Liver (tissue), 9 donors: ENCODE results near the gene PTPRN2. TPM values are rescaled to one million over a fixed set of nuclear protein-coding genes. Genes with fewer than 3 reads are reported as not detected.

ENCODE experiments used
- DNase-seq: peaks from one replicate; pipeline ENCODE4 v3.0.0-alpha.2; 2017; ENCODE audit warnings: low spot score
- H3K27ac ChIP-seq, 2 donors: one replicate each; pipeline ENCODE4 v1.7.0; 2013; ENCODE audit warnings: inconsistent platforms in 2 of 2, low read length in 2 of 2, control low read depth in 1 of 2, low read depth in 1 of 2, mild to moderate bottlenecking in 1 of 2
- H3K27me3 ChIP-seq, 4 donors: one replicate each; pipeline versions ENCODE4 v1.6.1 to v1.7.0; 2013; ENCODE audit warnings: low read length in 3 of 4, inconsistent platforms in 1 of 4, mild to moderate bottlenecking in 1 of 4, moderate library complexity in 1 of 4; ENCODE audit not compliant: control insufficient read depth in 4 of 4, insufficient read depth in 4 of 4
- H3K36me3 ChIP-seq, 4 donors: one replicate each; pipeline versions ENCODE4 v1.6.1 to v1.7.0; 2013; ENCODE audit warnings: low read length in 3 of 4, mild to moderate bottlenecking in 3 of 4, low read depth in 1 of 4, moderate library complexity in 1 of 4; ENCODE audit not compliant: control insufficient read depth in 4 of 4, insufficient read depth in 3 of 4
- H3K4me1 ChIP-seq, 4 donors: one replicate each; pipeline versions ENCODE4 v1.6.1 to v1.7.0; 2013; ENCODE audit warnings: low read length in 3 of 4, mild to moderate bottlenecking in 3 of 4, moderate library complexity in 1 of 4; ENCODE audit not compliant: control insufficient read depth in 4 of 4, insufficient read depth in 4 of 4
- H3K4me3 ChIP-seq, 3 donors: one replicate each; pipeline versions ENCODE4 v1.6.1 to v1.7.0; 2013; ENCODE audit warnings: low read length in 3 of 3, control low read depth in 1 of 3, low read depth in 1 of 3, mild to moderate bottlenecking in 1 of 3
- H3K9ac ChIP-seq, 2 donors: one replicate each; pipeline ENCODE4 v1.7.0; 2013; ENCODE audit warnings: low read length in 2 of 2, mild to moderate bottlenecking in 2 of 2, moderate library complexity in 2 of 2, control low read depth in 1 of 2, low read depth in 1 of 2
- H3K9me3 ChIP-seq, 4 donors: one replicate each; pipeline versions ENCODE4 v1.6.1 to v1.7.0; 2013; ENCODE audit warnings: low read length in 3 of 4; ENCODE audit not compliant: control insufficient read depth in 4 of 4
- CTCF ChIP-seq: fragments of 150-350 bp; IDR thresholded peaks from 2 replicates; pipeline ENCODE4 v1.5.1; 2017; ENCODE audit warnings: improper control_type of control experiment, low read depth, low read length; ENCODE audit not compliant: missing input control
- EGR1 ChIP-seq, 2 donors: IDR thresholded peaks; 2 replicates each; pipeline ENCODE4 v1.6.1; 2016 to 2018; ENCODE audit warnings: antibody characterized with exemption in 2 of 2, low read depth in 2 of 2
- FOXA2 ChIP-seq: IDR thresholded peaks from 2 replicates; pipeline ENCODE4 v1.6.1; 2016; ENCODE audit warnings: antibody characterized with exemption
- GABPA ChIP-seq, 2 donors: IDR thresholded peaks in 1 of 2; conservative IDR thresholded peaks in 1 of 2; 2 replicates each; pipeline ENCODE4 v1.6.1; 2016; ENCODE audit warnings: antibody characterized with exemption in 2 of 2, mild to moderate bottlenecking in 1 of 2, moderate library complexity in 1 of 2
- HNF4A ChIP-seq, 2 donors: conservative IDR thresholded peaks; 2 replicates each; pipeline ENCODE4 v1.6.1; 2016; ENCODE audit warnings: antibody characterized with exemption in 2 of 2, mild to moderate bottlenecking in 2 of 2
- HNF4G ChIP-seq: IDR thresholded peaks from 2 replicates; pipeline ENCODE4 v1.6.1; 2016; ENCODE audit warnings: antibody characterized with exemption
- MAX ChIP-seq: IDR thresholded peaks from 2 replicates; pipeline ENCODE4 v1.6.1; 2016; ENCODE audit warnings: antibody characterized with exemption
- NR2F2 ChIP-seq: IDR thresholded peaks from 2 replicates; pipeline ENCODE4 v1.6.1; 2016; ENCODE audit warnings: antibody characterized with exemption
- RAD21 ChIP-seq, 2 donors: IDR thresholded peaks; 2 replicates each; pipeline ENCODE4 v1.6.1; 2016; ENCODE audit warnings: antibody characterized with exemption in 2 of 2, mild to moderate bottlenecking in 2 of 2
- RXRA ChIP-seq, 2 donors: IDR thresholded peaks; 2 replicates each; pipeline ENCODE4 v1.6.1; 2017 to 2018; ENCODE audit warnings: antibody characterized with exemption in 2 of 2, mild to moderate bottlenecking in 1 of 2
- SP1 ChIP-seq: IDR thresholded peaks from 2 replicates; pipeline ENCODE4 v1.6.1; 2018; ENCODE audit warnings: antibody characterized with exemption, mild to moderate bottlenecking
- TAF1 ChIP-seq: conservative IDR thresholded peaks from 2 replicates; pipeline ENCODE4 v1.6.1; 2016; ENCODE audit warnings: antibody characterized with exemption, mild to moderate bottlenecking
- YY1 ChIP-seq: IDR thresholded peaks from 2 replicates; pipeline ENCODE4 v1.6.1; 2016; ENCODE audit warnings: antibody characterized with exemption, mild to moderate bottlenecking
- WGBS: extraction: QIAGEN DNeasy Blood & Tissue Kit; methylation state at CpG from one replicate; pipeline ENCODE4 v1.1.7; 2013; 5-methylcytosine and 5-hydroxymethylcytosine counted together
- polyA plus RNA-seq, 2 donors: library from polyadenylated mRNA; stranded (reverse) in 1 of 2; unstranded in 1 of 2; fragments of 200-250 nt in 1 of 2; fragments of >200 nt in 1 of 2; fragmentation: Nextera tagmentation in 1 of 2; extraction: Ambion mirVana in 1 of 2; gene quantifications; one replicate each; pipeline versions ENCODE4 v1.2.1 to v1.2.3, GENCODE V29; 2013 to 2015
- total RNA-seq, 2 donors: library from RNA; depleted of rRNA; stranded (reverse); fragments of >200 nt; gene quantifications; one replicate each; pipeline ENCODE4 v1.2.3, GENCODE V29; 2014
- TF ChIP-seq, protein P1 (sequence below): IDR thresholded peaks from 2 replicates; pipeline ENCODE4 v1.6.1; 2016; ENCODE audit warnings: antibody characterized with exemption
- donor health status: healthy.
- donor health status: healthy.
- donor health status: healthy.
- donor health status: healthy.
- donor health status: healthy.

The PTPRN2 gene
- total and polyA plus RNA-seq, 4 donors = 0.75 to 1.9 (median 1.1) TPM

GRCh38 chr7:157558516-157558874 is 1029.1 kb downstream of the PTPRN2 start:
- Histone ChIP-seq H3K27me3 (no peaks in the 10 kb centered on the region), H3K9me3 (no peaks in the 10 kb centered on the region), H3K27ac (no peak overlapping the region), H3K4me3 (no peak overlapping the region), H3K9ac (no peak overlapping the region), H3K4me1 (peaks cover 0 to 10% (median 2%) of the 10 kb centered on the region in 4 donors), H3K36me3 (no peaks in the 10 kb centered on the region)
- DNase-seq = no peak
- 76% methylated on average over 9 of the region's 9 CpGs for WGBS
- TF ChIP-seq, protein P1, sequence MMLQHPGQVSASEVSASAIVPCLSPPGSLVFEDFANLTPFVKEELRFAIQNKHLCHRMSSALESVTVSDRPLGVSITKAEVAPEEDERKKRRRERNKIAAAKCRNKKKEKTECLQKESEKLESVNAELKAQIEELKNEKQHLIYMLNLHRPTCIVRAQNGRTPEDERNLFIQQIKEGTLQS = no peak
- no peak for TF ChIP-seq YY1
- no peak for TF ChIP-seq CTCF
- TF ChIP-seq RXRA (IDR thresholded peaks at IDR 0.05) = no peak
- no peak for TF ChIP-seq RAD21 (IDR thresholded peaks at IDR 0.05)
- no peak for TF ChIP-seq TAF1

GRCh38 chr7:157558061-157558460 is 1029.6 kb downstream of the PTPRN2 start:
- Histone ChIP-seq H3K9me3 (no peaks in the 10 kb centered on the region), H3K27me3 (no peaks in the 10 kb centered on the region), H3K4me1 (peaks cover 0 to 10% (median 2%) of the 10 kb centered on the region in 4 donors), H3K27ac (no peak overlapping the region), H3K9ac (no peak overlapping the region), H3K36me3 (no peaks in the 10 kb centered on the region), H3K4me3 (no peak overlapping the region)
- 96% methylated on average over 17 of the region's 17 CpGs for whole genome bisulfite sequencing
- DNase-seq = no peak
- TF ChIP-seq MAX = no peak
- no peak for TF ChIP-seq EGR1 (IDR thresholded peaks at IDR 0.05; ENCODE audit: low read depth in 2 of 2)
- TF ChIP-seq RXRA (IDR thresholded peaks at IDR 0.05) = no peak
- no peak for TF ChIP-seq GABPA (IDR thresholded peaks at IDR 0.05 in 1 of 2, conservative IDR thresholded peaks at IDR 0.05 in 1 of 2)
- no peak for TF ChIP-seq SP1
- no peak for TF ChIP-seq TAF1
- no peak for TF ChIP-seq RAD21 (IDR thresholded peaks at IDR 0.05)
- TF ChIP-seq NR2F2 = no peak

DNA sequence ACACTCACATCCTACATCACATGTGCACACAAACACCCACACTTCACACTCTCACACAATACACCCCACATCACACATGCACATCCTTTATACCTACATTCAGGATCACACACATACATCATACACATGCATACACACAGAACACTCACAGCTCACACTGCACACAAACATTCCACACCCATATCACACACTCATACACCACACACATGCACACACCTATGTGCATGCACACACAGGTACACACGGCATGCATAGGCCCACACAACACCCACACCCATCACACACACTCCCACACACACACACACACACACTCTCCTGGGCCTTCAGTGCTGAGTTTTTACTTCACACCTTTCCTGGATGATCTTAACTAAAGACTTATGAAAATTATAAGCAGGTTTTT is 1030.4 kb downstream of the PTPRN2 start:
- DNase-seq = no peak
- peaks cover 0 to 10% (median 2%) of the 10 kb centered on the region in 4 donors for H3K4me1 ChIP-seq
- 98% methylated on average over 1 of the region's 1 CpG for WGBS
- H3K27ac ChIP-seq = no peak overlapping the region
- H3K27me3 ChIP-seq = no peaks in the 10 kb centered on the region
- TF ChIP-seq YY1 (no peak), FOXA2 (no peak), HNF4G (no peak), HNF4A (conservative IDR thresholded peaks at IDR 0.05) (no peak)
- no peaks in the 10 kb centered on the region for H3K36me3 ChIP-seq
- no peaks in the 10 kb centered on the region for H3K9me3 ChIP-seq
- H3K4me3 ChIP-seq = no peak overlapping the region
- H3K9ac ChIP-seq = no peak overlapping the region
